Measurements from ENCODE around the gene EPC1.

EPC1 gene

GRCh38 chr10:32314588-32314987, 32.4 kb downstream of the EPC1 start:
- no peak for TF ChIP-seq ZNF274 (IDR thresholded peaks at IDR 0.05; ENCODE audit: low read depth, low read length)
- no peak overlapping the region for H3K4me3 ChIP-seq (ENCODE audit: low read length)

DNA sequence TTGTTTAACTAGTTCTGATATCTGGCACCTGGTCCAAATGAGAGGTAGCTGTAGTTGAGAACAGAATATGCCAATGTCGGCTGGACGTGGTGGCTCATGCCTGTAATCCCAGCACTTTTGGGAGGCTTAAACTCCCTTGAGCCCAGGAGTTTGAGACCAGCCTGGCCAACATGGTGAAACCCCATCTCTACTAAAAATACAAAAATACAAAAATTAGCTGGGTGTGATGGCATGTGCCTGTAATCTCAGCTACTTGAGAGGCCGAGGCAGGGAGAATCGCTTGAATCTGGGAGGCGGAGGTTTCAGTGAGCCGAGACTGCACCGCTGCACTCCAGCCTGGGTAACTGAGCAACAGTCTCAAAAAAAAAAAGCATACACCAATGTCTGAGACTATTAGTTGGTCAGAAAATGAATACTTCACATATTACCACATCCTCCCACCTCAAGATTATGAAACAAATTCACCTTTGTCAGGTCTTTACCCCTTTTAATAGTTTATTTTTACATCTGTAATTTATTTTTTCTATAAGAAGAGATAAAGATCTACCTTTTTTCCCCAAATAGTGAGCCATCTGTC, 38.8 kb downstream of the EPC1 start:
- TF ChIP-seq ZNF274 (IDR thresholded peaks at IDR 0.05; ENCODE audit: low read depth, low read length), result no peak
- H3K4me3 ChIP-seq (ENCODE audit: low read length), result no peak overlapping the region

- H3K4me3 ChIP-seq (ENCODE audit: low read length), result no peak overlapping the region
- TF ChIP-seq ZNF274 (IDR thresholded peaks at IDR 0.05; ENCODE audit: low read depth, low read length), result no peak
Measured at GRCh38 chr10:32307609-32308008, 39.3 kb downstream of the EPC1 start.

DNA sequence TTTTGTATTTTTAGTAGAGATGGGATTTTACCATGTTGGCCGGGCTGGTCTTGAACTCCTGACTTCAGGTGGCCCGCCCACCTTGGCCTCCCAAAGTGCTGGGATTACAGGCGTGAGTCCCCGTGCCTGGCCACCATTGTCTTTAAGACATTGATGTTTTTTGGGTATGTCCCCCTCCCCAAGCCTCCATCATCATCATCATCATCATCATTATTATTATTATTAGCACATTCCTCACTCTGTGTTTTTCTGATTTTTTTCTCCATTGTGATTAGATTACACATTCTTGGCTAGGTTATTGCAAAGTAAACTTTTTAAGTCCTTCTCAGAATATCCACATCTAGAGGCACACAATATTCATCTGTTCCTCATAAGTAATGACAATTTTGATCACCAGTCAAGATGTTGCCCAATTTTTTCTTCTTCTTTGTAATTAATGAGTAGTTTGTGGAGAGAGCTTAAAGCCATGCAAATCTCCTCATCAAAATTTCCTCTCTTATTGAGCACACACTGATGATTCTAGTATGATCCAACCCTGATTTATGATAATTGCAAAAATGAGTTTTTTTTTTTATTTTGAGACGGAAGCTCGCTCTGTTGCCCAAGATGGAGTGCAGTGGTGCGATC, 47.5 kb downstream of the EPC1 start:
- no peak overlapping the region for H3K4me3 ChIP-seq (ENCODE audit: low read length)
- TF ChIP-seq ZNF274 (IDR thresholded peaks at IDR 0.05; ENCODE audit: low read depth, low read length), result no peak

DNA sequence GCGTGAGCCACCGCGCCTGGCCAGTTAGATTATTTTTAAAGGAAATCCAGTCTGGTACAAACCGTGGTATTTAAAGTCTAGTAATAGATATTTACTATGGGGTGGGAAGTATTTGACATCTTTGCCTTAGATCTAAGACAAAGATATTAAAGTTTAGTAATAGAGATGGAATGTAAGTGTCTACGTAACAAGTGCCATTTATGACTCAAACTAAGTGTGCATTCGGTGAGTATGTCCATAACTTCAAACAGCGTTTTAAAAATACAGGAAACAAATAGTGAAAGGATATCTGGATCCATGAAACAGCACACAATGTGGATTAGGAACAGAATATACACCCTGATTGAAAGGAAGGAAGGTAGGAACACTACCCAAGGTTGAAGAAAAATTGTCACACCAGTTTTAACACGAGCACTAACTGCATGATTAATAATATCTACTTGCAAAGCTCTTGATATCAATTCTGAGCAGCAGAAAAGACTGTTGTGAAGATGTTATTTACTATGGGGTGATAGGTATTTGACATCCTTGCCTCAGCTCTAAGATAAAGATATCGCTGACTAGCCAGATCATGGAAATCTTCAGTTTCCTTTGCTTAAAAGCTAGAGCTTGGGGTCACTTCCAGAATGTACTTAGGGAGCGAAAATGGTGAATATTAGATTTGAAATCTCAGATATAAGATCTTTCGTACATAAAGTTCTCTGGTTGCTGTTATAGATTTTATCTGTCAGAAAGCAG, 48.7 kb downstream of the EPC1 start:
- no peak overlapping the region for H3K4me3 ChIP-seq (ENCODE audit: low read length)
- no peak for TF ChIP-seq ZNF274 (IDR thresholded peaks at IDR 0.05; ENCODE audit: low read depth, low read length)

DNA sequence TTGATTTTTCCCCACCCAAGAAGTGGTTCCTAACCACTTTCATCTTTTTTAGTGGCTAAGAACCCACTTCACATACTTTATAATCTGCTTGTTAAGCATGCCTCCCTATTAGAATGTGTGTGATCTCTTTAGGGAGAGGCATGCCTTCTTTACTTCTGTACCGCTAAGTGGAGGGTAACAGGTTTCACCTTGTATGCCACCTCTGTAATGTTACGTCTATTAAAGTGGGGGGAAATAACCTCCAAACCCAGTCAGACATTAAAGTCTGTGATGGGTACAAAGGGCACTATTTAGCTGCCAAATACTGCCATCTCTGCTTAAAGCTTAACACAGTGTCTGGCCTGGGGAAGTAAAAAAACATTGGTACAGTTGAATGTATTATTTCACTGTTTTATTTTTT, 51.9 kb downstream of the EPC1 start:
- no peak overlapping the region for H3K4me3 ChIP-seq (ENCODE audit: low read length)
- no peak for TF ChIP-seq ZNF274 (IDR thresholded peaks at IDR 0.05; ENCODE audit: low read depth, low read length)

GRCh38 chr10:32293581-32293980, 53.4 kb downstream of the EPC1 start:
- no peak overlapping the region for H3K4me3 ChIP-seq (ENCODE audit: low read length)
- TF ChIP-seq ZNF274 (IDR thresholded peaks at IDR 0.05; ENCODE audit: low read depth, low read length), result no peak

- TF ChIP-seq ZNF274 (IDR thresholded peaks at IDR 0.05; ENCODE audit: low read depth, low read length), result no peak
- no peak overlapping the region for H3K4me3 ChIP-seq (ENCODE audit: low read length)
Measured at GRCh38 chr10:32279795-32280194, 67.2 kb downstream of the EPC1 start.

- no peak for TF ChIP-seq ZNF274 (IDR thresholded peaks at IDR 0.05; ENCODE audit: low read depth, low read length)
Measured at GRCh38 chr10:32273336-32273735, 73.6 kb downstream of the EPC1 start.

GRCh38 chr10:32271617-32272016, 75.3 kb downstream of the EPC1 start:
- H3K4me3 ChIP-seq (ENCODE audit: low read length), result no peak overlapping the region
- no peak for TF ChIP-seq ZNF274 (IDR thresholded peaks at IDR 0.05; ENCODE audit: low read depth, low read length)

More at GRCh38 chr10:32273336-32273735, 73.6 kb downstream of the EPC1 start:
- H3K4me3 ChIP-seq (ENCODE audit: low read length), result no peak overlapping the region

DNA sequence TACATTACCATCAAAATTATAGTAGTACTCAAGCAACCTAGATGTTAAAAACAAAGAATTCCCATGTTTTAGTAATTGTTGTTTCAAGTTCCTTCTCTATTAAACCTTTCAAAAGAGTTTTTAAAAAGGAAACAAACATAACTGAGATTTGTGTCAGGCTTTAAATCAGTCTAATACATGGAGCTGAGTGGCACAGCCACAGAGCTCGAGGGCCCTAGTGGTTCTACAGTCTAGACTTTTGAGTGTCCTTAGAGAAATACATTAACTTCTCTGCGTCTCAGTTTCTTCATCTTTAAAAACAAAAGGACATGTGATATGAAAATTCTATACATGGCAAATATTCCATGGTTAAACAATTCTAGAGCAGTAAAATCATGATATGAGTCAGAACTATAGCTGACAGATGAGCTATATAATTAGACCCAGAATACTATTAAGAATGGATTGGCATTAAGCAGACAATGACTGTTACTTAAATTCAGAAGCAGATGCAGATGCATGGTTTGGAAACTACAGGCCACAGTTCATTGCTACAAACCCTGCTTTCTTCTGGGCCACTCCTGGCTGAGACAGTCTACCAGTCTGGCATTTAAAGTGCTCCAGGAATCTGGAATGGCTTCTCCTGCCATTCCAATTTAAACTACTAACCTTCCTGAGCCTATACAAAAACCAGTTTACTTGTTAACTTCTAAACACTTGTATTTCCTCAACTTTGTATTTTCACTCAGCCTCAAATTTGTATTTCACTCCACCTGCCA, 77.4 kb downstream of the EPC1 start:
- TF ChIP-seq ZNF274 (IDR thresholded peaks at IDR 0.05; ENCODE audit: low read depth, low read length), result no peak
- H3K4me3 ChIP-seq (ENCODE audit: low read length), result no peak overlapping the region

DNA sequence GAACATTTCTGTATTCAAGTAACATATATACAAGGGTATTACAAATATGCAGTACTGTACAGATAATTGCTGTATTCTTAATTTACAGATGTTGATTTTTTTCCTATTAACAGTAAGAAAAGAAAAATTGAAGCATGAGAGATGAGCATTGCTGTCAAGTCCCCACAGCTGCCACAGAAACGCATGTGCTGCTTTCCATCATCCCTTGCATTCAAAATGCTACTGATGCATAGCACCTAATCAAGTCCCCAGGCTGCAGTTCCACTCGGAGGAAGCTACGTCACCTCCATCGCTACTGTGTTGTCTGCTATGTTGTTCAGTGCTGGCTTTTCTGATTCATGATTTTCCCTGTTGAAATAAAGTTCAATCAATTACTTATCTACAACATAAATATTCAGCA, 78.2 kb downstream of the EPC1 start:
- no peak overlapping the region for H3K4me3 ChIP-seq (ENCODE audit: low read length)
- TF ChIP-seq ZNF274 (IDR thresholded peaks at IDR 0.05; ENCODE audit: low read depth, low read length), result no peak

GRCh38 chr10:32266979-32267378, 80.0 kb downstream of the EPC1 start:
- no peak overlapping the region for H3K4me3 ChIP-seq (ENCODE audit: low read length)
- TF ChIP-seq ZNF274 (IDR thresholded peaks at IDR 0.05; ENCODE audit: low read depth, low read length), result no peak

DNA sequence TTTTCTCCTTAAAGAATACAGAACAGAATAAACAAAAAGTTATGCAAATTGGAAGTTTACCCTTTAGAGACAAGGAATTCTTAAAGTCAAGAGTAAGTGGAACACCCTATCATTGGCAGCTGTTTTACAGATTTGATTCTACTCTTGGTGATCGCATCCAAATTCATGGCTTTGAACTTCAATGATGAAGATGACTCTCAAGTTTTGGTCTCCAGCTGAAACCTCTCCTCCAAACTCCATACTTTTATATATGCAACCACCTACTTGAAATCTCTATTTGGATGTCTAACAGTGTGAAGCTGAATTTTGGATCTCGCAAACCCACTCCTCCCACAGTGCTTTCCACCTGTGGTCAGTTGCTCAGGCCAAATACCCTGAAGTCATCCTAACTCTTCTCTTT, 80.4 kb downstream of the EPC1 start:
- no peak for TF ChIP-seq ZNF274 (IDR thresholded peaks at IDR 0.05; ENCODE audit: low read depth, low read length)
- no peak overlapping the region for H3K4me3 ChIP-seq (ENCODE audit: low read length)
